GM19455 (cell line): ENCODE data around the gene SYNDIG1.

Experiments
- ATAC-seq: cut with Tn5 transposase; IDR thresholded peaks from one replicate; pipeline ENCODE4 v1.9.1; 2021; ENCODE audit not compliant: unreplicated experiment

SYNDIG1 gene

GRCh38 chr20:24684956-24685691 is 215.7 kb downstream of the SYNDIG1 start:
- no peak for ATAC-seq

- ATAC-seq: no peak
Measured at GRCh38 chr20:24685736-24686135, 216.3 kb downstream of the SYNDIG1 start.

- no peak for ATAC-seq
Measured at GRCh38 chr20:24686156-24686555, 216.7 kb downstream of the SYNDIG1 start.

- no peak for ATAC-seq
Measured at GRCh38 chr20:24690408-24690807, 221.0 kb downstream of the SYNDIG1 start.

- no peak for ATAC-seq
Measured at GRCh38 chr20:24691901-24692351, 222.5 kb downstream of the SYNDIG1 start.

GRCh38 chr20:24692446-24693200 is 223.2 kb downstream of the SYNDIG1 start:
- no peak for ATAC-seq

- no peak for ATAC-seq
Measured at GRCh38 chr20:24693466-24694156, 224.2 kb downstream of the SYNDIG1 start.

GRCh38 chr20:24694157-24694726 is 224.8 kb downstream of the SYNDIG1 start:
- ATAC-seq: no peak

GRCh38 chr20:24694727-24695528 is 225.5 kb downstream of the SYNDIG1 start:
- ATAC-seq: no peak

- ATAC-seq: no peak
Measured at GRCh38 chr20:24695529-24696225, 226.2 kb downstream of the SYNDIG1 start.

GRCh38 chr20:24696396-24696795 is 227.0 kb downstream of the SYNDIG1 start:
- ATAC-seq: no peak

GRCh38 chr20:24697411-24697810 is 228.0 kb downstream of the SYNDIG1 start:
- ATAC-seq: no peak

GRCh38 chr20:24698189-24698588 is 228.8 kb downstream of the SYNDIG1 start:
- no peak for ATAC-seq

GRCh38 chr20:24698706-24699206 is 229.3 kb downstream of the SYNDIG1 start:
- no peak for ATAC-seq

- no peak for ATAC-seq
Measured at GRCh38 chr20:24699321-24700165, 230.1 kb downstream of the SYNDIG1 start.

- ATAC-seq: no peak
Measured at GRCh38 chr20:24700166-24700860, 230.9 kb downstream of the SYNDIG1 start.

GRCh38 chr20:24701027-24701426 is 231.6 kb downstream of the SYNDIG1 start:
- ATAC-seq: no peak

GRCh38 chr20:24701668-24702067 is 232.2 kb downstream of the SYNDIG1 start:
- no peak for ATAC-seq
